Transverse colon (tissue), 4 donors: Measurements from ENCODE around the gene KRTAP17-1.
A peak's percentile ranks its signal among the peaks of the same experiment; 100 is the strongest.

ENCODE experiments used
- CTCF ChIP-seq, 5 experiments: fragments of 200-600 bp in 3 of 5; fragments of 450-650 bp in 2 of 5; sonication (generic) in 3 of 5; IDR thresholded peaks; 1 replicate in 2 of 5; 2 replicates in 3 of 5; pipeline ENCODE4 v1.5.1; 2016 to 2017; ENCODE audit warnings: antibody characterized with exemption in 5 of 5, inconsistent platforms in 3 of 5, mild to moderate bottlenecking in 2 of 5, moderate library complexity in 1 of 5
- EP300 ChIP-seq: sonication (generic); formaldehyde crosslinking; IDR thresholded peaks from one replicate; pipeline ENCODE4 v1.6.1; 2017; ENCODE audit warnings: antibody characterized with exemption, low read depth
- POLR2A ChIP-seq: fragments of 450-650 bp; IDR thresholded peaks from one replicate; pipeline ENCODE4 v1.6.1; 2016; ENCODE audit warnings: antibody characterized with exemption, mild to moderate bottlenecking, moderate library complexity
- POLR2AphosphoS5 ChIP-seq, 3 donors: sonication (generic); formaldehyde crosslinking; IDR thresholded peaks; one replicate each; pipeline ENCODE4 v1.6.1; 2016; ENCODE audit warnings: antibody characterized with exemption in 3 of 3

GRCh38 chr17:41324180-41325075 is 8.9 kb upstream of the KRTAP17-1 start:
- TF ChIP-seq CTCF (IDR thresholded peaks at IDR 0.05) (peak in 2 of 5 experiments; percentile 18 to 24), POLR2A (no peak), EP300 (no peak), POLR2AphosphoS5 (IDR thresholded peaks at IDR 0.05) (no peak)
